Skeletal muscle cell (primary cell): ENCODE data around the gene NLK.
"Not testable (repeated sequence)": the region's sequence is repeated elsewhere in the genome, so short reads cannot be mapped to it uniquely, and the experiment has no call there.

Experiments used
- DNase-seq: peaks from one replicate; pipeline ENCODE4 v3.0.0-alpha.2; 2010; ENCODE audit warnings: low read depth
- H3K4me3 ChIP-seq: 2 replicates; pipeline ENCODE4 v1.5.1; 2011; ENCODE audit warnings: low read depth, mild to moderate bottlenecking, control low read depth, low read length, moderate library complexity

NLK gene

GRCh38 chr17:28136923-28137322 is 94.4 kb downstream of the NLK start:
- H3K4me3 ChIP-seq, result no peak overlapping the region
- DNase-seq, result no peak

GRCh38 chr17:28139822-28140221 is 97.3 kb downstream of the NLK start:
- no peak for DNase-seq
- no peak overlapping the region for H3K4me3 ChIP-seq

DNA sequence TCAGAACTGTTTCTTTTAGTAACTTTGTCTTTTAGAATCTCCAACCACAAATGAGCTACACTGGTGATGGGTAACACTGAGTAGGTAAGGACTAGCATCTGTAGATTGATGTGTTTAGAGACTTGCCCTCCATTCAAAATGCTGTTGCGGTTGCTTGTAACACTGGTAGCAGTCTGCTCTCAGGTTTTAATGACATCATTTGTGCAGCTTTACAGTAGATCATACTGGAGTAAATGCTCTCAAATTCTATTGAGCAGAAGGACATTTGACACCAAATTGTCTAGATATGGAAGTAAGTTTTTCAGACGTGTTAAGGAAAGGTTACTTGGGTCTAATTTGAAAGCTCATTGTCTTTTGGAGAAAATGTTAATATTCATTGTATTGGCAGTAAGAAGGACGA is 98.8 kb downstream of the NLK start:
- H3K4me3 ChIP-seq, result no peak overlapping the region
- no peak for DNase-seq

DNA sequence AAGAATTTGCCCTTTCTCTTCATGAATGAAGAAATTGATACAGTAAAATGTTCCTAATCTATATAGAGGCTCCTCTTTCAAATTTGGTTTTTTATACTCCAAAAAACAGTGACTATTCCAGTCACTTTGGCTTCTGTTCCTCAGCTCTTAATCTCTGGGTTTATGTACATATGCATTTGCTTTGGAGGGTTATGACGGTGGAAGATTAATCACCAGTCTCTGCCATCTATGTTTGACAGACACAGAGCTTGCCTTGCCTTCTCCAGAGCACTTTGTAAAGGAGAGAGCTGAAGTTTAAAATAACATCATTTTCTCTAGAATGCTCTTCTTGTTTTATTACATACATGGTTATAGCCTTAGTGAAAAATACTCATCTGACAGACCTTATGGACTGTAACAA is 99.3 kb downstream of the NLK start:
- DNase-seq, result no peak
- no peak overlapping the region for H3K4me3 ChIP-seq

- DNase-seq, result no peak
- no peak overlapping the region for H3K4me3 ChIP-seq
Observed at GRCh38 chr17:28142305-28142704, 99.8 kb downstream of the NLK start.

GRCh38 chr17:28144019-28144418 is 101.5 kb downstream of the NLK start:
- no peak for DNase-seq
- H3K4me3 ChIP-seq, result no peak overlapping the region

DNA sequence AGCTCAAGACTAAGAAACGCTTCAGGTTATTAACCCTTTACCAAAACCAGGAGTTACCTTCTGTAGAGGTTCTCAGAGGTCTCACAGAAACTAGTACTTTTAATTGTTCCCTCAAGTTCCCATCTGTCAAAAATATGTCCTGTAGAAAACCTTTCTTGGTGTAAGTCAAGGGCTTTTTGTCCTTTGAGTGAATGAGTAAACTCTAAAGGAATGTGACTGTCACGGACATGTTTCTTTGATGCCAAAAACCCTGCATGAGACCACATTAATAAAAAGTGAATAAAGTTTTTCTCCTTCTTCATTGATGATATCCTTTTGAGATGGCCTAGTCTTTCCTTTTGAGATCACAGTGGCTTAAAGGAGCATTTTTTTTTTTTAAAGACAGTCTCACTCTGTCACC is 102.9 kb downstream of the NLK start:
- DNase-seq, result no peak
- H3K4me3 ChIP-seq, result no peak overlapping the region

- H3K4me3 ChIP-seq, result no peak overlapping the region
- DNase-seq, result no peak
Observed at GRCh38 chr17:28147017-28147416, 104.5 kb downstream of the NLK start.

- no peak for DNase-seq
Observed at GRCh38 chr17:28151001-28151400, 108.5 kb downstream of the NLK start.

GRCh38 chr17:28154214-28154613 is 111.7 kb downstream of the NLK start:
- no peak for DNase-seq
- no peak overlapping the region for H3K4me3 ChIP-seq

More at GRCh38 chr17:28151001-28151400, 108.5 kb downstream of the NLK start:
- no peak overlapping the region for H3K4me3 ChIP-seq

GRCh38 chr17:28155405-28155804 is 112.9 kb downstream of the NLK start:
- H3K4me3 ChIP-seq, result not testable (repeated sequence)

DNA sequence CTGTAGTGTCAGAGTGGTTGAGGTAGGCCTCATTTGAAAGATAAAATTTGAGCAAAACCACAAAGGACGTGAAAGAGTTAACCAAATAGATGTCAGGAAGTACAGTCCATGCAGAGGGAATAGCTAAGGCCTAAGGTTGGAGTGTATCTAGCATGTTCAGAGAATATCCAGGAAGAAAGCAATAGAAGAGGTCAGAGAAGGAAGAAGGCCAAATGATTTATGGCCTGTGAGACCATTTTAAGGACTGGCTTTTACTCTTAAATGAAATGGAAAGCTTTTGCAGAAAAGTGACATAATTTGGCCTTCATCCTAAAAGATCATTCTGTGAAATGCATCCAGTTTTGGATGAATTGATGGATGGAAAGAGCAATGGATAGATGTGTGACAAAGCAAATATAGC is 116.5 kb downstream of the NLK start:
- DNase-seq, result no peak

More at GRCh38 chr17:28155405-28155804, 112.9 kb downstream of the NLK start:
- DNase-seq, result not testable (repeated sequence)

GRCh38 chr17:28159924-28160323 is 117.4 kb downstream of the NLK start:
- H3K4me3 ChIP-seq, result no peak overlapping the region
- DNase-seq, result no peak

More for the DNA sequence above, 116.5 kb downstream of the NLK start:
- no peak overlapping the region for H3K4me3 ChIP-seq

DNA sequence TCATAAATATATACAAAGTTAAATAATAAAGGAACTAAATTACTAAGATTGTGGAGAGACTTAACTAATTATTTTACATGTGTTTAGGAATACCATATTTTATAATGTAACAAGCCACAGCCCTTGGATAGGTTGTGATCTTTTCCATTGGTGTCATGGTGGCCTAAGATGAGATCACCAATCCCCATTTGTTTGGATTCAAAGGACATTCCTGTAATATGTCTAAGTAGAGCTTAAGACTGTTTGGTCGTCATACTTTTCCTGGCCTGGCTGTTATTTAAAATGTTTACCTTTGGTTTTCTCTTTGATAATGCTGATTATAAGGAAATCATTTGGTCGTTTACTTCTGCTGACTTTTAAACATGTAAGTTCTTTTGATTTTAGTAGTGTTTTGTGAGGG is 118.1 kb downstream of the NLK start:
- no peak overlapping the region for H3K4me3 ChIP-seq
- DNase-seq, result no peak

GRCh38 chr17:28161311-28161710 is 118.8 kb downstream of the NLK start:
- no peak for DNase-seq
- no peak overlapping the region for H3K4me3 ChIP-seq

GRCh38 chr17:28166478-28166877 is 124.0 kb downstream of the NLK start:
- no peak for DNase-seq
- no peak overlapping the region for H3K4me3 ChIP-seq

- DNase-seq, result no peak
- no peak overlapping the region for H3K4me3 ChIP-seq
Observed at GRCh38 chr17:28169621-28170349, 127.3 kb downstream of the NLK start.

- no peak for DNase-seq
- H3K4me3 ChIP-seq, result no peak overlapping the region
Observed at GRCh38 chr17:28170771-28171170, 128.3 kb downstream of the NLK start.

- no peak for DNase-seq
- no peak overlapping the region for H3K4me3 ChIP-seq
Observed at GRCh38 chr17:28173031-28173561, 130.6 kb downstream of the NLK start.

GRCh38 chr17:28173801-28174200 is 131.3 kb downstream of the NLK start:
- no peak for DNase-seq
- no peak overlapping the region for H3K4me3 ChIP-seq

DNA sequence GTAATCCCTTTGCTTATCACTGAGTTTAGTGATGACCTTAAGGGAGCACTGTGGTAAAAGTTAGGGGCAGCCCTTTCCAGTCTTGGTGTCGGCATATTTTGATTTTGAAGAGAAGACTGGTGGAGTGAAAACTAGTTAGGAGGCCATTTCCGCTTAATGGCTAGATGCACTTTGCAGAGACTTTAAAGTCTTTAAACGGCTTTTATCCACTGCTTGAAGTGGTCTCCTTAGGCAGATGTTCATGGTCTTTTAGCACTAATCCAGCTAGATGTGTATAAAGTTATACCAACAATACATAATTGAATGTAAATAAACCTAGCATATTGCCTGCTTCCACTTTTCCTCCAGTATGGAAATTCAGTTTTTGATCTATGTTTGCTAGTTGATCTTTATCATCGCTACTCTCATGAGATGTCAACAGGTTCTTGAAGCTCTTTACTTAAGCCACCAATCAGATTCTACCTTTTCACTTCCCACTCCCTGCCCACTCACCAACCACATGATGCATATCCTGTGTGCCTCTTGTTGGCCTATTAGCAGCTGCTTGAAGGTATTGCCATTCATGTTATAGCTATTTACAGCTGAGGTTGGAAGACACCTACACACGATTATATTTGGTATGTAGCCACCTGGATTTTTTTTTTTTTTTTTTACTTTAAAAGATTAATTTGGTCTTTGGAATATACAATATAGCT is 132.0 kb downstream of the NLK start:
- no peak overlapping the region for H3K4me3 ChIP-seq
- DNase-seq, result no peak
